Measurements from ENCODE around the gene DSCAM.

DNA sequence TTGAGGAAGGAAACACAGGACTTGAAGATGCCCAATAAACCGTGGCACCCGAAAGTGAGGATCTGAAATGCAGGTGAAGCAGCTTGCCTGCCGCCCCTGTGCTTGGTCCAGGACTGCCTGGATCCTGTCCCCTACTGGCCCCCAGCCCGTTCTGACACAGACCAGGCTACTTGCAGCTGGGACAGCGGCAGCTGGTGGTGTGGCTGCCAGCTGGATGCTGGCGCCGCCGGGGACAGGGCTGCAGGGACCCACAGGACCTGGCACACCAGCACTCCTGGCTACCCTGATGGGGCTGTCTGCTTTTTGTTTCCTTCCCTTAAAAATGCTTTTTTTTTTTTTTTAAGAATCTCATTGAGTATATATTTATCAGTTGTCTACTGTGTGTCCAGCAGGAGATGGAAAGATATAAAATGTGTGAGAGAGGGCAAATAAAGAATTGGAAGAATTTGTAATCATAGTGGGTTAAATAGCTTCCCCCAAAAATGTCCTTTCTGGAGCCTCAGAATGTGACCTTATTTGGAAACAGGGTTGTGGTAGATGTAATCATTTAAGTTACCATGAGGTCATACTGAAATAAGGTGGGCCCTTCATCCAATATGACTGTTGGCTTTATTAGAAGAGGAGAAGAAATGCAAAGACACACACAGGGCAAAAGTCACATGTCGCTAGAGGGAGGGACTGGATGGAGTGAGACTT is 165.6 kb downstream of the DSCAM start:
- TF ChIP-seq, protein P1, sequence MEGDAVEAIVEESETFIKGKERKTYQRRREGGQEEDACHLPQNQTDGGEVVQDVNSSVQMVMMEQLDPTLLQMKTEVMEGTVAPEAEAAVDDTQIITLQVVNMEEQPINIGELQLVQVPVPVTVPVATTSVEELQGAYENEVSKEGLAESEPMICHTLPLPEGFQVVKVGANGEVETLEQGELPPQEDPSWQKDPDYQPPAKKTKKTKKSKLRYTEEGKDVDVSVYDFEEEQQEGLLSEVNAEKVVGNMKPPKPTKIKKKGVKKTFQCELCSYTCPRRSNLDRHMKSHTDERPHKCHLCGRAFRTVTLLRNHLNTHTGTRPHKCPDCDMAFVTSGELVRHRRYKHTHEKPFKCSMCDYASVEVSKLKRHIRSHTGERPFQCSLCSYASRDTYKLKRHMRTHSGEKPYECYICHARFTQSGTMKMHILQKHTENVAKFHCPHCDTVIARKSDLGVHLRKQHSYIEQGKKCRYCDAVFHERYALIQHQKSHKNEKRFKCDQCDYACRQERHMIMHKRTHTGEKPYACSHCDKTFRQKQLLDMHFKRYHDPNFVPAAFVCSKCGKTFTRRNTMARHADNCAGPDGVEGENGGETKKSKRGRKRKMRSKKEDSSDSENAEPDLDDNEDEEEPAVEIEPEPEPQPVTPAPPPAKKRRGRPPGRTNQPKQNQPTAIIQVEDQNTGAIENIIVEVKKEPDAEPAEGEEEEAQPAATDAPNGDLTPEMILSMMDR (IDR thresholded peaks at IDR 0.05; ENCODE audit: extremely low read depth in 1 of 2, insufficient read depth in 1 of 2, low read depth in 1 of 2, low read length in 2 of 2) = no peak
- TF ChIP-seq, protein P2, sequence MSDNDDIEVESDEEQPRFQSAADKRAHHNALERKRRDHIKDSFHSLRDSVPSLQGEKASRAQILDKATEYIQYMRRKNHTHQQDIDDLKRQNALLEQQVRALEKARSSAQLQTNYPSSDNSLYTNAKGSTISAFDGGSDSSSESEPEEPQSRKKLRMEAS (IDR thresholded peaks at IDR 0.05; ENCODE audit: insufficient read depth, insufficient read length) = no peak
